GM18517 (cell line): Measurements from ENCODE around the gene MT1X.
"Not testable (repeated sequence)": the region's sequence is repeated elsewhere in the genome, so short reads cannot be mapped to it uniquely, and the experiment has no call there.

ENCODE experiments used
- ATAC-seq: cut with Tn5 transposase; IDR thresholded peaks from one replicate; pipeline ENCODE4 v1.9.1; 2021; ENCODE audit warnings: mild to moderate bottlenecking, moderate library complexity; ENCODE audit not compliant: unreplicated experiment

The MT1X gene

GRCh38 chr16:56708525-56709442 is 26.5 kb downstream of the MT1X start:
- ATAC-seq, result no peak

GRCh38 chr16:56709443-56710040 is 27.3 kb downstream of the MT1X start:
- ATAC-seq, result no peak

- no peak for ATAC-seq
These were observed 28.0 kb downstream of the MT1X start for GRCh38 chr16:56710181-56710737.

GRCh38 chr16:56711862-56712261 is 29.6 kb downstream of the MT1X start:
- no peak for ATAC-seq

- ATAC-seq, result no peak
These were observed 31.5 kb downstream of the MT1X start for GRCh38 chr16:56713794-56714193.

GRCh38 chr16:56715126-56715525 is 32.9 kb downstream of the MT1X start:
- no peak for ATAC-seq

GRCh38 chr16:56716761-56717160 is 34.5 kb downstream of the MT1X start:
- ATAC-seq, result no peak

GRCh38 chr16:56717532-56717931 is 35.3 kb downstream of the MT1X start:
- not testable (repeated sequence) for ATAC-seq

- no peak for ATAC-seq
These were observed 40.1 kb downstream of the MT1X start for GRCh38 chr16:56722200-56722842.

GRCh38 chr16:56724191-56724590 is 41.9 kb downstream of the MT1X start:
- ATAC-seq, result no peak

GRCh38 chr16:56726283-56726682 is 44.0 kb downstream of the MT1X start:
- ATAC-seq, result no peak

GRCh38 chr16:56726926-56727325 is 44.7 kb downstream of the MT1X start:
- no peak for ATAC-seq

- no peak for ATAC-seq
These were observed 45.8 kb downstream of the MT1X start for GRCh38 chr16:56728027-56728426.

GRCh38 chr16:56728980-56729734 is 46.9 kb downstream of the MT1X start:
- ATAC-seq, result no peak

GRCh38 chr16:56729735-56730662 is 47.7 kb downstream of the MT1X start, which contains the start of gene NUP93:
NUP93 (plus strand) TSS chr16:56730129; CDS start chr16:56748248, 18,119 bp downstream.
- peak; percentile 72 for ATAC-seq

- peak; percentile 50 for ATAC-seq
These were observed 50.1 kb downstream of the MT1X start for GRCh38 chr16:56732366-56732765.

GRCh38 chr16:56732832-56733231 is 50.6 kb downstream of the MT1X start:
- no peak for ATAC-seq
